ENCODE data around the gene MSL1.
A peak's percentile ranks its signal among the peaks of the same experiment; 100 is the strongest.
"Not testable (repeated sequence)": the region's sequence is repeated elsewhere in the genome, so short reads cannot be mapped to it uniquely, and the experiment has no call there.

MSL1 gene

GRCh38 chr17:40130352-40131042 lies 8.7 kb downstream of the MSL1 start:
- no peak for DNase-seq

- DNase-seq, result no peak
Measured at GRCh38 chr17:40134184-40134583, 12.4 kb downstream of the MSL1 start.

GRCh38 chr17:40135817-40136216 lies 14.0 kb downstream of the MSL1 start:
- DNase-seq, result no peak

GRCh38 chr17:40139566-40140058 lies 17.8 kb downstream of the MSL1 start:
- DNase-seq, result no peak

GRCh38 chr17:40143166-40143565 lies 21.4 kb downstream of the MSL1 start:
- DNase-seq, result not testable (repeated sequence)

GRCh38 chr17:40145476-40145875 lies 23.7 kb downstream of the MSL1 start:
- no peak for DNase-seq

GRCh38 chr17:40148527-40148926 lies 26.8 kb downstream of the MSL1 start:
- DNase-seq, result no peak

- DNase-seq, result no peak
Measured at GRCh38 chr17:40150276-40150675, 28.5 kb downstream of the MSL1 start.

GRCh38 chr17:40151414-40151963 lies 29.7 kb downstream of the MSL1 start:
- DNase-seq, result no peak

- no peak for DNase-seq
Measured at GRCh38 chr17:40153603-40154236, 31.9 kb downstream of the MSL1 start.

- no peak for DNase-seq
Measured at GRCh38 chr17:40157973-40158372, 36.2 kb downstream of the MSL1 start.

GRCh38 chr17:40158438-40159013 lies 36.8 kb downstream of the MSL1 start:
- no peak for DNase-seq

- DNase-seq, result no peak
Measured at GRCh38 chr17:40159456-40159855, 37.7 kb downstream of the MSL1 start.

- DNase-seq, result no peak
Measured at GRCh38 chr17:40167685-40168261, 46.0 kb downstream of the MSL1 start.

GRCh38 chr17:40168262-40168832 lies 46.6 kb downstream of the MSL1 start:
- DNase-seq, result peak; percentile 22

GRCh38 chr17:40170325-40170724 lies 48.6 kb downstream of the MSL1 start:
- DNase-seq, result no peak

- no peak for DNase-seq
Measured at GRCh38 chr17:40171750-40172149, 50.0 kb downstream of the MSL1 start.

GRCh38 chr17:40173091-40173777 lies 51.5 kb downstream of the MSL1 start:
- DNase-seq, result no peak

- no peak for DNase-seq
Measured at GRCh38 chr17:40173778-40174135, 52.0 kb downstream of the MSL1 start.

GRCh38 chr17:40174514-40174913 lies 52.7 kb downstream of the MSL1 start:
- no peak for DNase-seq

GRCh38 chr17:40175928-40176753 lies 54.4 kb downstream of the MSL1 start:
- no peak for DNase-seq

GRCh38 chr17:40176754-40177110 lies 55.0 kb downstream of the MSL1 start:
- no peak for DNase-seq

Measured in NCI-H526 treated with DMSO at 0.1 percent for 48 hours (cell line).